WTC11 (cell line): ENCODE data around the gene KLHL26. TPM values are rescaled to one million over a fixed set of nuclear protein-coding genes. Genes with fewer than 3 reads are reported as not detected.
A peak's percentile ranks its signal among the peaks of the same experiment; 100 is the strongest.

Experiments used
- ATAC-seq: fragments of 200-7000 bp; cut with Tn5 transposase; 2 replicates; pipeline ENCODE4 v1.10.0; 2021; ENCODE audit warnings: mild to moderate bottlenecking, moderate library complexity
- CTCF ChIA-PET: fragments of 300-600 bp; sonication (Branson Sonifier 250); formaldehyde crosslinking; loops from one replicate; lab custom pipeline; 2021; ENCODE audit warnings: antibody characterized with exemption; lab: Charles Lee
- POLR2A ChIA-PET: fragments of 350-600 bp; sonication (Branson Sonifier 250); formaldehyde crosslinking; loops from one replicate; lab custom pipeline; 2021; ENCODE audit warnings: antibody characterized with exemption; lab: Charles Lee
- DNase-seq: peaks from one replicate; pipeline ENCODE4 v3.0.0; 2021; ENCODE audit warnings: low spot score
- H3K27ac Mint-ChIP-seq: 2 replicates; pipeline ENCODE4 v1.8.0; 2021; ENCODE audit warnings: mixed read lengths
- H3K27me3 Mint-ChIP-seq: 2 replicates; pipeline ENCODE4 v1.8.0; 2021; ENCODE audit warnings: low read depth, mild to moderate bottlenecking, moderate library complexity, mixed read lengths
- H3K36me3 Mint-ChIP-seq: 2 replicates; pipeline ENCODE4 v1.8.0; 2021; ENCODE audit warnings: mixed read lengths
- H3K4me1 Mint-ChIP-seq: 2 replicates; pipeline ENCODE4 v1.8.0; 2022; ENCODE audit warnings: mixed read lengths
- H3K4me3 Mint-ChIP-seq: 2 replicates; pipeline ENCODE4 v1.8.0; 2021; ENCODE audit warnings: mild to moderate bottlenecking, moderate library complexity, mixed read lengths
- H3K9me3 Mint-ChIP-seq: 2 replicates; pipeline ENCODE4 v1.8.0; 2021; ENCODE audit warnings: mixed read lengths
- ARID4B ChIP-seq: sonication (generic); formaldehyde crosslinking; IDR thresholded peaks from 2 replicates; pipeline ENCODE4 v1.8.0; 2023; ENCODE audit warnings: missing genetic modification reagents, mild to moderate bottlenecking, borderline replicate concordance
- CBFB ChIP-seq: sonication (generic); formaldehyde crosslinking; IDR thresholded peaks from 2 replicates; pipeline ENCODE4 v1.8.1; 2022; ENCODE audit warnings: mild to moderate bottlenecking, low read depth, missing genetic modification reagents
- CDX4 ChIP-seq: fragments of 250-450 bp; sonication (Bioruptor Pico); IDR thresholded peaks from 2 replicates; pipeline ENCODE4 v1.9.0; 2021; ENCODE audit warnings: moderate library complexity, mild to moderate bottlenecking, inconsistent platforms, borderline replicate concordance
- CTCF ChIP-seq: fragments of 200-600 bp; IDR thresholded peaks from 2 replicates; pipeline ENCODE4 v1.8.0; 2022; ENCODE audit warnings: antibody characterized with exemption
- ERG ChIP-seq: fragments of 250-450 bp; sonication (Bioruptor Pico); IDR thresholded peaks from 2 replicates; pipeline ENCODE4 v1.8.0; 2021; ENCODE audit warnings: mild to moderate bottlenecking
- NFE2L1 ChIP-seq: sonication (generic); formaldehyde crosslinking; IDR thresholded peaks from 2 replicates; pipeline ENCODE4 v1.8.1; 2023; ENCODE audit warnings: missing genetic modification reagents
- NR3C1 ChIP-seq: sonication (generic); formaldehyde crosslinking; conservative IDR thresholded peaks from 2 replicates; pipeline ENCODE4 v1.8.1; 2023; ENCODE audit warnings: low read depth, mild to moderate bottlenecking, missing genetic modification reagents
- TEAD4 ChIP-seq: sonication (generic); formaldehyde crosslinking; IDR thresholded peaks from 2 replicates; pipeline ENCODE4 v1.8.0; 2022; ENCODE audit warnings: mild to moderate bottlenecking, missing genetic modification reagents
- ZNF263 ChIP-seq: sonication (generic); formaldehyde crosslinking; IDR thresholded peaks from 2 replicates; pipeline ENCODE4 v1.8.1; 2022; ENCODE audit warnings: low read depth, mild to moderate bottlenecking, moderate library complexity, missing genetic modification reagents
- ZNF423 ChIP-seq: fragments of 250-450 bp; sonication (Bioruptor Pico); IDR thresholded peaks from 2 replicates; pipeline ENCODE4 v2.1.2; 2022; ENCODE audit warnings: mild to moderate bottlenecking, moderate library complexity
- ZNF425 ChIP-seq: fragments of 250-450 bp; sonication (Bioruptor Pico); conservative IDR thresholded peaks from 2 replicates; pipeline ENCODE4 v1.9.0; 2021; ENCODE audit warnings: mild to moderate bottlenecking
- ZSCAN18 ChIP-seq: fragments of 250-450 bp; sonication (Bioruptor Pico); IDR thresholded peaks from 2 replicates; pipeline ENCODE4 v2.1.2; 2022; ENCODE audit warnings: mild to moderate bottlenecking, moderate library complexity
- total RNA-seq: library from RNA; stranded (reverse); gene quantifications from 3 replicates; pipeline ENCODE4 v1.2.3, GENCODE V29; 2021
- TF ChIP-seq, protein P1 (sequence below): sonication (generic); formaldehyde crosslinking; IDR thresholded peaks from 2 replicates; pipeline ENCODE4 v1.8.1; 2022; ENCODE audit warnings: low read depth, missing genetic modification reagents, borderline replicate concordance
- TF ChIP-seq, protein P2 (sequence below): sonication (generic); formaldehyde crosslinking; IDR thresholded peaks from 2 replicates; pipeline ENCODE4 v1.8.1; 2023; ENCODE audit warnings: mild to moderate bottlenecking, missing genetic modification reagents

The KLHL26 gene
- total RNA-seq, 1 experiment from 2014 or later = 13.1 TPM

DNA sequence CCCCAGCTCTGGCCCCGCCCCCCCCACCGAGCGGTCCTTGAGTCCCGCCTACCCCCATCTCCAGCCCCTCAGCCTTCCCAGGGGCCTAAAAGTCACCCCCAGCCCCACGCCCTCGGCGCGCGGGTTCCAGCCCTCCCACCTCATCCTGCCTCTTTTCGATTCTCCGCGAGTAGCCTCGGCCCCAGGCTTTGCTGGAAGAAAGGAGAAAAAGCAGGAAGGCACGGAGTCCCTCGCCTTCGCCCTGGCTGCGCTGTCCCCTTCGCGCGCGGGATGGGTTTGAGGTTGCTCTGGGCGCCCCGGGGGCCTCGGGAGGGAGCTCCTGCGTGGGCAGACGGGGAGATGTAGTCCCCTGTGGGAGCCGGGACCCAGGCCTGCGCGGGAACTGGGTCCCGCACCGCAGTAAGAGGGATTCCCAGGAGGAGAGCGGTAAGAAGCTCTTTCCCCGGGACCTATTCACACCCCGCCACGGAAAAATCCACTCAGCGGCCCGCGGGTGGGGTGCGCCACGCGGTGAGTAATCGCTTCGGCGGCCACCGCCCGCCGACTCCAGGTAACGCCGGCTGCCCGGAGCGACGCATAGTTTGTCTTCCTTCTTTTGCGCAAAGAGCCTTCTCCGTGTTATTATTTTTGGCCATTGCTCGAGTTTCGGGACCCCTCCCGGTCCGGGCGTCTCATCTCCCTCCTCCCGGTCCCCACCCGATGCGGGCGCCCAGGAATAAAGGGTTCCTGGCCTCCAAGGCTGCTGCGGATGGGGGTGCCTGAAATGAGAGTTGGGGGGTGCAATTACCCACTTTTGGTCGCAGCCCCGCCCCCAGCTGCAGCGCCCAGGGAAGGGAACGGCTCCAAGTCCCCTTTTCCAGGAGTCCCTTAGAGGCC is 29.4 kb upstream of the KLHL26 start (continued):
- TF ChIP-seq, protein P1, sequence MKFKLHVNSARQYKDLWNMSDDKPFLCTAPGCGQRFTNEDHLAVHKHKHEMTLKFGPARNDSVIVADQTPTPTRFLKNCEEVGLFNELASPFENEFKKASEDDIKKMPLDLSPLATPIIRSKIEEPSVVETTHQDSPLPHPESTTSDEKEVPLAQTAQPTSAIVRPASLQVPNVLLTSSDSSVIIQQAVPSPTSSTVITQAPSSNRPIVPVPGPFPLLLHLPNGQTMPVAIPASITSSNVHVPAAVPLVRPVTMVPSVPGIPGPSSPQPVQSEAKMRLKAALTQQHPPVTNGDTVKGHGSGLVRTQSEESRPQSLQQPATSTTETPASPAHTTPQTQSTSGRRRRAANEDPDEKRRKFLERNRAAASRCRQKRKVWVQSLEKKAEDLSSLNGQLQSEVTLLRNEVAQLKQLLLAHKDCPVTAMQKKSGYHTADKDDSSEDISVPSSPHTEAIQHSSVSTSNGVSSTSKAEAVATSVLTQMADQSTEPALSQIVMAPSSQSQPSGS (CRISPR knock-in tag) = no peak

- Mint-ChIP-seq H3K4me3 (peak overlapping the region; percentile 67), H3K36me3 (no peaks in the 10 kb centered on the region), H3K4me1 (peaks cover 48% of the 10 kb centered on the region), H3K27me3 (peaks cover 81% of the 10 kb centered on the region), H3K27ac (no peak overlapping the region), H3K9me3 (no peaks in the 10 kb centered on the region)
- ATAC-seq = no peak
- DNase-seq = no peak
- CTCF ChIA-PET = interaction anchor here (1.4 to 2.3 kb wide), 2 partner anchors 11 to 14 kb away, joined by 4 to 9 read pairs; no protein-coding TSS in a partner anchor
- POLR2A ChIA-PET = interaction anchor here (0.5 to 0.6 kb wide), 2 partner anchors 14 to 301 kb away, joined by 3 read pairs; no protein-coding TSS in a partner anchor
- TF ChIP-seq ARID4B (CRISPR knock-in tag) (no peak), ZNF423 (no peak), ERG (CRISPR knock-in tag) (no peak), ZSCAN18 (CRISPR knock-in tag) (no peak), ZNF425 (no peak), TEAD4 (CRISPR knock-in tag) (no peak), CDX4 (no peak), NR3C1 (CRISPR knock-in tag) (no peak), CTCF (no peak), NFE2L1 (CRISPR knock-in tag) (no peak), CBFB (CRISPR knock-in tag) (no peak), ZNF263 (CRISPR knock-in tag) (no peak)
- TF ChIP-seq, protein P2, sequence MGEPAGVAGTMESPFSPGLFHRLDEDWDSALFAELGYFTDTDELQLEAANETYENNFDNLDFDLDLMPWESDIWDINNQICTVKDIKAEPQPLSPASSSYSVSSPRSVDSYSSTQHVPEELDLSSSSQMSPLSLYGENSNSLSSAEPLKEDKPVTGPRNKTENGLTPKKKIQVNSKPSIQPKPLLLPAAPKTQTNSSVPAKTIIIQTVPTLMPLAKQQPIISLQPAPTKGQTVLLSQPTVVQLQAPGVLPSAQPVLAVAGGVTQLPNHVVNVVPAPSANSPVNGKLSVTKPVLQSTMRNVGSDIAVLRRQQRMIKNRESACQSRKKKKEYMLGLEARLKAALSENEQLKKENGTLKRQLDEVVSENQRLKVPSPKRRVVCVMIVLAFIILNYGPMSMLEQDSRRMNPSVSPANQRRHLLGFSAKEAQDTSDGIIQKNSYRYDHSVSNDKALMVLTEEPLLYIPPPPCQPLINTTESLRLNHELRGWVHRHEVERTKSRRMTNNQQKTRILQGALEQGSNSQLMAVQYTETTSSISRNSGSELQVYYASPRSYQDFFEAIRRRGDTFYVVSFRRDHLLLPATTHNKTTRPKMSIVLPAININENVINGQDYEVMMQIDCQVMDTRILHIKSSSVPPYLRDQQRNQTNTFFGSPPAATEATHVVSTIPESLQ (CRISPR knock-in tag) = no peak
- TF ChIP-seq, protein P1 (CRISPR knock-in tag) = no peak
These were observed 28.6 kb upstream of the KLHL26 start for GRCh38 chr19:18608102-18608804.
